GM23338 (cell line): Measurements from ENCODE around the gene MDM2. TPM values are rescaled to one million over a fixed set of nuclear protein-coding genes. Genes with fewer than 3 reads are reported as not detected.

Experiments
- ATAC-seq: fragments of 200-7000 bp; cut with Tn5 transposase; 3 replicates; pipeline ENCODE4 v1.9.1; 2020
- DNase-seq: peaks from one replicate; pipeline ENCODE4 v3.0.0-alpha.2; 2015; ENCODE audit warnings: low spot score
- H2AFZ ChIP-seq: fragments of 200-600 bp; sonication (generic); 2 replicates; pipeline ENCODE4 v1.8.0; 2016; ENCODE audit warnings: antibody characterized with exemption, mild to moderate bottlenecking, moderate library complexity
- H3F3A ChIP-seq: fragments of 200-600 bp; sonication (generic); replicated peaks from 2 replicates; pipeline ENCODE4 v1.8.0; 2017; ENCODE audit warnings: antibody characterized with exemption, mixed run types, low read depth
- H3K27ac ChIP-seq: fragments of 200-600 bp; sonication (generic); 2 replicates; pipeline ENCODE4 v1.6.1; 2016; ENCODE audit warnings: low read depth
- H3K27me3 ChIP-seq: fragments of 200-600 bp; sonication (generic); 2 replicates; pipeline ENCODE4 v1.8.0; 2016; ENCODE audit warnings: mild to moderate bottlenecking, mixed run types, moderate library complexity; ENCODE audit not compliant: insufficient read depth
- H3K36me3 ChIP-seq: fragments of 200-600 bp; sonication (generic); 2 replicates; pipeline ENCODE4 v1.8.0; 2016; ENCODE audit warnings: mild to moderate bottlenecking; ENCODE audit not compliant: insufficient read depth
- H3K4me1 ChIP-seq: fragments of 200-600 bp; sonication (generic); 2 replicates; pipeline ENCODE4 v1.8.0; 2016; ENCODE audit warnings: mild to moderate bottlenecking, moderate library complexity; ENCODE audit not compliant: insufficient read depth
- H3K4me2 ChIP-seq: fragments of 200-600 bp; sonication (generic); 2 replicates; pipeline ENCODE4 v1.7.1; 2017; ENCODE audit warnings: mixed run types
- H3K4me3 ChIP-seq: fragments of 200-600 bp; sonication (generic); 2 replicates; pipeline ENCODE4 v1.6.1; 2016; ENCODE audit warnings: mixed run types
- H3K79me2 ChIP-seq: fragments of 200-600 bp; sonication (generic); replicated peaks from 2 replicates; pipeline ENCODE4 v1.8.0; 2017; ENCODE audit warnings: mild to moderate bottlenecking; ENCODE audit not compliant: insufficient read depth
- H3K9me2 ChIP-seq: fragments of 200-600 bp; sonication (generic); 2 replicates; pipeline ENCODE4 v1.8.0; 2017; ENCODE audit not compliant: insufficient read depth
- H4K20me1 ChIP-seq: fragments of 200-600 bp; sonication (generic); replicated peaks from 2 replicates; pipeline ENCODE4 v1.8.0; 2017; ENCODE audit warnings: mild to moderate bottlenecking; ENCODE audit not compliant: insufficient read depth
- H3K27ac Mint-ChIP-seq: 2 replicates; pipeline ENCODE4 v1.8.0; 2020; ENCODE audit warnings: inconsistent platforms, mild to moderate bottlenecking, moderate library complexity, mixed read lengths
- H3K27me3 Mint-ChIP-seq: 3 replicates; pipeline ENCODE4 v1.8.0; 2022; ENCODE audit warnings: low read depth, mild to moderate bottlenecking, moderate library complexity, mixed read lengths, inconsistent platforms; ENCODE audit not compliant: insufficient read depth, poor library complexity
- H3K36me3 Mint-ChIP-seq: 3 replicates; pipeline ENCODE4 v1.8.0; 2021; ENCODE audit warnings: low read depth, mild to moderate bottlenecking, inconsistent platforms, moderate library complexity, mixed read lengths
- H3K4me1 Mint-ChIP-seq: 3 replicates; pipeline ENCODE4 v1.8.0; 2020; ENCODE audit warnings: mild to moderate bottlenecking, inconsistent platforms, mixed read lengths
- H3K4me3 Mint-ChIP-seq: 3 replicates; pipeline ENCODE4 v1.8.0; 2021; ENCODE audit warnings: moderate library complexity, mild to moderate bottlenecking, inconsistent platforms, mixed read lengths
- H3K9me3 Mint-ChIP-seq: 3 replicates; pipeline ENCODE4 v1.8.0; 2020; ENCODE audit warnings: moderate library complexity, mild to moderate bottlenecking, inconsistent platforms, mixed read lengths
- CTCF ChIP-seq, 2 experiments: fragments of 200-600 bp in 1 of 2; sonication (generic) in 1 of 2; conservative IDR thresholded peaks; 2 replicates each; pipeline versions ENCODE4 v1.5.1 to v1.6.1; 2016 to 2017; ENCODE audit warnings: antibody characterized with exemption in 2 of 2, low read depth in 2 of 2, mild to moderate bottlenecking in 2 of 2, moderate library complexity in 1 of 2
- ETS1 ChIP-seq: IDR thresholded peaks from 2 replicates; pipeline ENCODE4 v1.6.1; 2016; ENCODE audit warnings: antibody characterized with exemption
- EZH2 ChIP-seq: fragments of 200-600 bp; sonication (generic); IDR thresholded peaks from one replicate; pipeline ENCODE4 v1.8.0; 2017; ENCODE audit warnings: antibody characterized with exemption, mild to moderate bottlenecking, low read depth; ENCODE audit not compliant: unreplicated experiment
- EZH2phosphoT487 ChIP-seq: fragments of 200-600 bp; sonication (generic); IDR thresholded peaks from one replicate; pipeline ENCODE4 v1.8.1; 2018; ENCODE audit warnings: antibody characterized with exemption; ENCODE audit not compliant: unreplicated experiment
- POLR2AphosphoS5 ChIP-seq: IDR thresholded peaks from 2 replicates; pipeline ENCODE4 v1.6.1; 2016; ENCODE audit warnings: antibody characterized with exemption, low read depth
- REST ChIP-seq: IDR thresholded peaks from one replicate; pipeline ENCODE4 v1.6.1; 2018; ENCODE audit warnings: antibody characterized with exemption; ENCODE audit not compliant: unreplicated experiment
- ZNF331 ChIP-seq: fragments of 250-450 bp; sonication (Bioruptor Pico); IDR thresholded peaks from 2 replicates; pipeline ENCODE4 v1.5.0; 2020; ENCODE audit warnings: low read depth, mild to moderate bottlenecking, moderate library complexity
- polyA plus RNA-seq: library from polyadenylated mRNA; unstranded; fragments of >200 nt; fragmentation: Nextera tagmentation; extraction: Ambion mirVana; gene quantifications from 2 replicates; pipeline ENCODE4 v1.2.1, GENCODE V29; 2016
- total RNA-seq: library from RNA; depleted of rRNA; stranded (reverse); fragments of >200 nt; shearing (Covaris generic); gene quantifications from 2 replicates; pipeline ENCODE4 v1.2.3, GENCODE V29; 2014

MDM2 gene
- total and polyA plus RNA-seq, 2 experiments from 2014 or later = 105 to 136 TPM

- Histone ChIP-seq H3K36me3 (no peaks in the 10 kb centered on the region), H2AFZ (no peak overlapping the region), H3K4me2 (no peak overlapping the region), H4K20me1 (no peaks in the 10 kb centered on the region), H3K9me2 (no peaks in the 10 kb centered on the region), H3K79me2 (no peaks in the 10 kb centered on the region), H3F3A (no peaks in the 10 kb centered on the region), H3K4me3 (no peak overlapping the region), H3K27ac (no peak overlapping the region), H3K4me1 (no peaks in the 10 kb centered on the region), H3K27me3 (no peaks in the 10 kb centered on the region)
- no peak overlapping the region for H3K4me3 Mint-ChIP-seq
- no peak overlapping the region for H3K27ac Mint-ChIP-seq
- H3K36me3 Mint-ChIP-seq = no peaks in the 10 kb centered on the region
- no peaks in the 10 kb centered on the region for H3K27me3 Mint-ChIP-seq
- DNase-seq (no peak), ATAC-seq (no peak)
- no peaks in the 10 kb centered on the region; the same call in 2 of the 3 replicates for H3K4me1 Mint-ChIP-seq
- TF ChIP-seq EZH2phosphoT487 (no peak), REST (no peak), ETS1 (no peak), POLR2AphosphoS5 (no peak), ZNF331 (CRISPR knock-in tag) (no peak), EZH2 (no peak)
- no peaks in the 10 kb centered on the region for H3K9me3 Mint-ChIP-seq
Measured at GRCh38 chr12:68861890-68862289, 53.9 kb downstream of the MDM2 start.

- DNase-seq (no peak), ATAC-seq (no peak)
- H2AFZ ChIP-seq = 0 out of 2 replicates have a peak overlapping the region, but pooled peaks have one; percentile 76
- H3K36me3 ChIP-seq = no peaks in the 10 kb centered on the region
- H4K20me1 ChIP-seq = no peaks in the 10 kb centered on the region
- H3K4me2 ChIP-seq = no peak overlapping the region
- TF ChIP-seq CTCF (conservative IDR thresholded peaks at IDR 0.05; ENCODE audit: low read depth in 2 of 2) (no peak), REST (no peak), EZH2 (no peak)
- Mint-ChIP-seq H3K36me3 (no peaks in the 10 kb centered on the region), H3K27ac (no peak overlapping the region), H3K4me1 (peaks cover 8% of the 10 kb centered on the region; the same call in 2 of the 3 replicates), H3K9me3 (no peaks in the 10 kb centered on the region), H3K4me3 (no peak overlapping the region), H3K27me3 (no peaks in the 10 kb centered on the region)
- H3K27me3 ChIP-seq = no peaks in the 10 kb centered on the region
- no peaks in the 10 kb centered on the region for H3F3A ChIP-seq
- H3K27ac ChIP-seq = peak overlapping the region; percentile 53; the same call in 1 of the 2 replicates
- H3K4me1 ChIP-seq = peaks cover 11% of the 10 kb centered on the region; the same call in 1 of the 2 replicates
- no peaks in the 10 kb centered on the region for H3K9me2 ChIP-seq
- no peaks in the 10 kb centered on the region for H3K79me2 ChIP-seq
- H3K4me3 ChIP-seq = no peak overlapping the region
Measured at GRCh38 chr12:68863109-68863770, 55.3 kb downstream of the MDM2 start.
